Stimulated activated naive B cell treated with anti-CD40 and anti-IgM and Interleukin-4, amounts not matched to agents 10 μg/mL and 1 μg/mL and 100 μg/mL, for 72 hours (primary cell): ENCODE data around the gene CCDC186.

Experiments
- ATAC-seq, 2 donors: fragments of 150-1000 bp; cut with Tn5 transposase; replicated peaks; 2 replicates each; pipeline ENCODE4 v1.10.0; 2021; ENCODE audit warnings: moderate library complexity in 1 of 2
- DNase-seq: peaks from one replicate; pipeline ENCODE4 v3.0.0; 2021
- H3K27ac Mint-ChIP-seq: one replicate; pipeline ENCODE4 v1.8.0; 2022; ENCODE audit warnings: mild to moderate bottlenecking, mixed read lengths
- H3K27me3 Mint-ChIP-seq, 2 donors: one replicate each; pipeline ENCODE4 v1.8.0; 2022; ENCODE audit warnings: mixed read lengths in 2 of 2
- H3K36me3 Mint-ChIP-seq, 2 donors: one replicate each; pipeline ENCODE4 v1.8.0; 2022; ENCODE audit warnings: mixed read lengths in 2 of 2, mild to moderate bottlenecking in 1 of 2
- H3K4me1 Mint-ChIP-seq, 2 donors: one replicate each; pipeline ENCODE4 v1.8.0; 2022; ENCODE audit warnings: mixed read lengths in 2 of 2, mild to moderate bottlenecking in 1 of 2
- H3K4me3 Mint-ChIP-seq, 2 donors: one replicate each; pipeline ENCODE4 v1.8.0; 2022; ENCODE audit warnings: mild to moderate bottlenecking in 2 of 2, mixed read lengths in 2 of 2, moderate library complexity in 1 of 2
- H3K9me3 Mint-ChIP-seq, 2 donors: one replicate each; pipeline ENCODE4 v1.8.0; 2022; ENCODE audit warnings: mixed read lengths in 2 of 2, mild to moderate bottlenecking in 1 of 2

Gene CCDC186

GRCh38 chr10:114173921-114174694, at the start of gene CCDC186:
Gene CCDC186 (minus strand): TSS chr10:114174203. CDS start chr10:114163268, 10,935 bp downstream.
- Mint-ChIP-seq H3K4me3 (peak within 1 kb of the TSS; percentile 97 to 100), H3K4me1 (peaks cover 16 to 25% of the 10 kb centered on the region in 2 donors), H3K27ac (peak within 1 kb of the TSS; percentile 98), H3K9me3 (no peaks in the 10 kb centered on the region), H3K36me3 (peaks cover 9 to 12% of the 10 kb centered on the region in 2 donors), H3K27me3 (peaks cover 0 to 9% of the 10 kb centered on the region in 2 donors)
- DNase-seq (peak; percentile 96), ATAC-seq (peak; percentile 98)

GRCh38 chr10:114223066-114223465, 49.1 kb upstream of the CCDC186 start:
- H3K27me3 Mint-ChIP-seq: peaks cover 5 to 16% of the 10 kb centered on the region in 2 donors
- no peak for ATAC-seq
- peaks cover 0 to 1% of the 10 kb centered on the region in 2 donors for H3K9me3 Mint-ChIP-seq
- H3K27ac Mint-ChIP-seq: no peak overlapping the region
- H3K4me1 Mint-ChIP-seq: no peaks in the 10 kb centered on the region
- no peak for DNase-seq
- H3K36me3 Mint-ChIP-seq: no peaks in the 10 kb centered on the region
- H3K4me3 Mint-ChIP-seq: no peak overlapping the region

GRCh38 chr10:114221235-114221634, 47.2 kb upstream of the CCDC186 start:
- no peak overlapping the region for H3K4me3 Mint-ChIP-seq
- no peak overlapping the region for H3K27ac Mint-ChIP-seq
- DNase-seq: no peak
- peaks cover 0 to 11% of the 10 kb centered on the region in 2 donors for H3K27me3 Mint-ChIP-seq
- no peaks in the 10 kb centered on the region for H3K4me1 Mint-ChIP-seq
- H3K36me3 Mint-ChIP-seq: no peaks in the 10 kb centered on the region
- no peaks in the 10 kb centered on the region for H3K9me3 Mint-ChIP-seq
- no peak for ATAC-seq

GRCh38 chr10:114220281-114220680, 46.3 kb upstream of the CCDC186 start:
- Mint-ChIP-seq H3K27ac (no peak overlapping the region), H3K27me3 (peaks cover 0 to 11% of the 10 kb centered on the region in 2 donors), H3K4me3 (no peak overlapping the region), H3K4me1 (no peaks in the 10 kb centered on the region), H3K9me3 (peaks cover 0 to 1% of the 10 kb centered on the region in 2 donors), H3K36me3 (no peaks in the 10 kb centered on the region)
- DNase-seq (no peak), ATAC-seq (no peak)

- Mint-ChIP-seq H3K4me1 (no peaks in the 10 kb centered on the region), H3K4me3 (no peak overlapping the region), H3K27ac (no peak overlapping the region), H3K9me3 (peaks cover 0 to 5% of the 10 kb centered on the region in 2 donors), H3K27me3 (no peaks in the 10 kb centered on the region), H3K36me3 (no peaks in the 10 kb centered on the region)
- DNase-seq: no peak
- no peak for ATAC-seq
Measured at GRCh38 chr10:114215033-114215432, 41.0 kb upstream of the CCDC186 start.

GRCh38 chr10:114212153-114212552, 38.1 kb upstream of the CCDC186 start:
- ATAC-seq: no peak
- no peak for DNase-seq
- no peak overlapping the region for H3K27ac Mint-ChIP-seq
- peaks cover 0 to 5% of the 10 kb centered on the region in 2 donors for H3K9me3 Mint-ChIP-seq
- no peaks in the 10 kb centered on the region for H3K36me3 Mint-ChIP-seq
- no peak overlapping the region for H3K4me3 Mint-ChIP-seq
- H3K4me1 Mint-ChIP-seq: no peaks in the 10 kb centered on the region
- H3K27me3 Mint-ChIP-seq: no peaks in the 10 kb centered on the region

GRCh38 chr10:114208351-114208750, 34.3 kb upstream of the CCDC186 start:
- H3K4me1 Mint-ChIP-seq: no peaks in the 10 kb centered on the region
- H3K27me3 Mint-ChIP-seq: no peaks in the 10 kb centered on the region
- H3K27ac Mint-ChIP-seq: no peak overlapping the region
- DNase-seq (no peak), ATAC-seq (no peak)
- no peak overlapping the region for H3K4me3 Mint-ChIP-seq
- H3K36me3 Mint-ChIP-seq: no peaks in the 10 kb centered on the region
- H3K9me3 Mint-ChIP-seq: no peaks in the 10 kb centered on the region

- Mint-ChIP-seq H3K4me1 (no peaks in the 10 kb centered on the region), H3K27ac (no peak overlapping the region), H3K4me3 (no peak overlapping the region), H3K9me3 (no peaks in the 10 kb centered on the region), H3K27me3 (no peaks in the 10 kb centered on the region), H3K36me3 (no peaks in the 10 kb centered on the region)
- ATAC-seq (no peak), DNase-seq (no peak)
Measured at GRCh38 chr10:114207349-114207748, 33.3 kb upstream of the CCDC186 start.

- Mint-ChIP-seq H3K4me3 (no peak overlapping the region), H3K27ac (no peak overlapping the region), H3K4me1 (no peaks in the 10 kb centered on the region), H3K36me3 (no peaks in the 10 kb centered on the region), H3K9me3 (no peaks in the 10 kb centered on the region), H3K27me3 (peaks cover 0 to 1% of the 10 kb centered on the region in 2 donors)
- DNase-seq (no peak), ATAC-seq (no peak)
Measured at GRCh38 chr10:114206902-114207301, 32.9 kb upstream of the CCDC186 start.

GRCh38 chr10:114202812-114203211, 28.8 kb upstream of the CCDC186 start:
- no peaks in the 10 kb centered on the region for H3K4me1 Mint-ChIP-seq
- H3K9me3 Mint-ChIP-seq: no peaks in the 10 kb centered on the region
- no peaks in the 10 kb centered on the region for H3K36me3 Mint-ChIP-seq
- no peak overlapping the region for H3K4me3 Mint-ChIP-seq
- H3K27me3 Mint-ChIP-seq: peaks cover 11 to 17% of the 10 kb centered on the region in 2 donors
- H3K27ac Mint-ChIP-seq: no peak overlapping the region
- ATAC-seq: no peak
- DNase-seq: no peak

- Mint-ChIP-seq H3K4me1 (no peaks in the 10 kb centered on the region), H3K9me3 (no peaks in the 10 kb centered on the region), H3K4me3 (no peak overlapping the region), H3K27ac (no peak overlapping the region), H3K27me3 (peaks cover 23 to 27% of the 10 kb centered on the region in 2 donors), H3K36me3 (no peaks in the 10 kb centered on the region)
- DNase-seq (no peak), ATAC-seq (no peak)
Measured at GRCh38 chr10:114199239-114199638, 25.2 kb upstream of the CCDC186 start.

- H3K36me3 Mint-ChIP-seq: no peaks in the 10 kb centered on the region
- no peak overlapping the region for H3K27ac Mint-ChIP-seq
- H3K4me1 Mint-ChIP-seq: no peaks in the 10 kb centered on the region
- DNase-seq (no peak), ATAC-seq (peak; percentile 45 to 63)
- H3K27me3 Mint-ChIP-seq: peaks cover 12 to 21% of the 10 kb centered on the region in 2 donors
- no peaks in the 10 kb centered on the region for H3K9me3 Mint-ChIP-seq
- no peak overlapping the region for H3K4me3 Mint-ChIP-seq
Measured at GRCh38 chr10:114195079-114195478, 21.1 kb upstream of the CCDC186 start.

- Mint-ChIP-seq H3K27me3 (no peaks in the 10 kb centered on the region), H3K9me3 (no peaks in the 10 kb centered on the region), H3K27ac (no peak overlapping the region), H3K4me1 (peaks cover 3 to 16% of the 10 kb centered on the region in 2 donors), H3K4me3 (no peak overlapping the region), H3K36me3 (no peaks in the 10 kb centered on the region)
- ATAC-seq: no peak
- no peak for DNase-seq
Measured at GRCh38 chr10:114189700-114190099, 15.7 kb upstream of the CCDC186 start.

GRCh38 chr10:114188900-114189299, 14.9 kb upstream of the CCDC186 start:
- no peaks in the 10 kb centered on the region for H3K36me3 Mint-ChIP-seq
- H3K4me3 Mint-ChIP-seq: no peak overlapping the region
- no peak overlapping the region for H3K27ac Mint-ChIP-seq
- DNase-seq: no peak
- no peaks in the 10 kb centered on the region for H3K9me3 Mint-ChIP-seq
- H3K27me3 Mint-ChIP-seq: no peaks in the 10 kb centered on the region
- peaks cover 3 to 16% of the 10 kb centered on the region in 2 donors for H3K4me1 Mint-ChIP-seq
- ATAC-seq: no peak

- peak; percentile 65 to 71 for ATAC-seq
- Mint-ChIP-seq H3K27ac (no peak overlapping the region), H3K36me3 (no peaks in the 10 kb centered on the region), H3K4me3 (no peak overlapping the region), H3K27me3 (no peaks in the 10 kb centered on the region), H3K9me3 (no peaks in the 10 kb centered on the region), H3K4me1 (peaks cover 3 to 16% of the 10 kb centered on the region in 2 donors)
- no peak for DNase-seq
Measured at GRCh38 chr10:114188001-114188400, 14.0 kb upstream of the CCDC186 start.
